Panc1 (cell line): Measurements from ENCODE around the gene REC114. TPM values are rescaled to one million over a fixed set of nuclear protein-coding genes. Genes with fewer than 3 reads are reported as not detected.
"Not testable (repeated sequence)": the region's sequence is repeated elsewhere in the genome, so short reads cannot be mapped to it uniquely, and the experiment has no call there.

ENCODE experiments used
- ATAC-seq: fragments of 200-7000 bp; cut with Tn5 transposase; 2 replicates; pipeline ENCODE4 v1.9.1; 2020; ENCODE audit warnings: mild to moderate bottlenecking, moderate library complexity
- BruUV-seq: library from RNA; stranded (reverse); fragments of 400-500 nt; replicated peaks from 2 replicates; lab custom pipeline; 2021; lab: Mats Ljungman, UMichigan
- CTCF ChIA-PET: fragments of 300-600 bp; sonication (Branson Sonifier 250); formaldehyde crosslinking; loops from one replicate; lab custom pipeline; 2022; ENCODE audit warnings: antibody characterized with exemption; lab: Charles Lee
- POLR2A ChIA-PET: fragments of 300-600 bp; sonication (Branson Sonifier 250); formaldehyde crosslinking; loops from one replicate; lab custom pipeline; 2022; ENCODE audit warnings: antibody characterized with exemption; lab: Charles Lee
- DNase-seq: peaks from one replicate; pipeline ENCODE4 v3.0.0-alpha.2; 2010; ENCODE audit warnings: low read depth, low spot score
- H3K27ac ChIP-seq: 2 replicates; pipeline ENCODE4 v1.5.1; 2011; ENCODE audit warnings: mild to moderate bottlenecking, low read length, inconsistent platforms
- H3K27me3 ChIP-seq: fragments of 200-500 bp; sonication (Bioruptor generic); 2 replicates; pipeline ENCODE4 v1.6.0; 2014; ENCODE audit warnings: low read length, inconsistent platforms; ENCODE audit not compliant: control insufficient read depth, insufficient read depth
- H3K36me3 ChIP-seq: fragments of 200-500 bp; sonication (Bioruptor generic); 2 replicates; pipeline ENCODE4 v1.5.1; 2014; ENCODE audit warnings: inconsistent platforms, mild to moderate bottlenecking, low read length, moderate library complexity; ENCODE audit not compliant: control insufficient read depth, insufficient read depth
- H3K4me1 ChIP-seq: 2 replicates; pipeline ENCODE4 v1.5.1; 2011; ENCODE audit warnings: inconsistent platforms, mild to moderate bottlenecking, low read length, moderate library complexity; ENCODE audit not compliant: control insufficient read depth, insufficient read depth
- H3K4me3 ChIP-seq, 2 experiments: 2 replicates each; pipeline ENCODE4 v1.5.1; 2011 to 2012; ENCODE audit warnings: low read depth in 2 of 2, low read length in 2 of 2, mild to moderate bottlenecking in 2 of 2, inconsistent platforms in 1 of 2, moderate library complexity in 1 of 2
- H3K9me3 ChIP-seq: fragments of 200-500 bp; sonication (Bioruptor generic); 2 replicates; pipeline ENCODE4 v1.5.1; 2014; ENCODE audit warnings: low read depth, mild to moderate bottlenecking, inconsistent platforms, low read length, moderate library complexity; ENCODE audit not compliant: control insufficient read depth, insufficient read depth
- POLR2AphosphoS5 ChIP-seq: IDR thresholded peaks from 2 replicates; pipeline ENCODE4 v1.6.1; 2012; ENCODE audit warnings: mild to moderate bottlenecking, low read depth, low read length, moderate library complexity
- SIN3A ChIP-seq: IDR thresholded peaks from 2 replicates; pipeline ENCODE4 v1.6.1; 2012; ENCODE audit warnings: low read depth, mild to moderate bottlenecking, low read length, moderate library complexity, borderline replicate concordance; ENCODE audit not compliant: insufficient read depth
- TCF7L2 ChIP-seq: IDR thresholded peaks from 2 replicates; pipeline ENCODE4 v1.6.1; 2011; ENCODE audit warnings: mild to moderate bottlenecking, low read depth, low read length, inconsistent platforms
- in situ Hi-C: cut with HindIII; loops from 2 replicates; pipeline ENCODE4 v1.10.0; 2016; ENCODE audit warnings: low sequenced_read_pairs, low pct_unique_long_range_greater_than_20kb
- intact Hi-C: fragments of 100-400 bp; cut with micrococcal nuclease; formaldehyde crosslinking; loops from one replicate; pipeline ENCODE4 v1.10.0; 2022; ENCODE audit not compliant: unreplicated experiment
- total RNA-seq: library from RNA; stranded (reverse); gene quantifications from one replicate; pipeline ENCODE4 v1.2.1, GENCODE V29; 2021; ENCODE audit not compliant: unreplicated experiment
- TF ChIP-seq, protein P1 (sequence below), 2 experiments: IDR thresholded peaks; 2 replicates each; pipeline ENCODE4 v1.6.1; 2011 to 2012; ENCODE audit warnings: low read depth in 2 of 2, control low read depth in 1 of 2, low read length in 1 of 2, mild to moderate bottlenecking in 1 of 2, moderate library complexity in 1 of 2; ENCODE audit not compliant: insufficient read depth in 1 of 2
- TF ChIP-seq, protein P2 (sequence below): fragments of 450-650 bp; IDR thresholded peaks from 2 replicates; pipeline ENCODE4 v1.5.1; 2017; ENCODE audit warnings: mild to moderate bottlenecking

REC114 gene
- total RNA-seq, 1 experiment from 2014 or later, result not detected

DNA sequence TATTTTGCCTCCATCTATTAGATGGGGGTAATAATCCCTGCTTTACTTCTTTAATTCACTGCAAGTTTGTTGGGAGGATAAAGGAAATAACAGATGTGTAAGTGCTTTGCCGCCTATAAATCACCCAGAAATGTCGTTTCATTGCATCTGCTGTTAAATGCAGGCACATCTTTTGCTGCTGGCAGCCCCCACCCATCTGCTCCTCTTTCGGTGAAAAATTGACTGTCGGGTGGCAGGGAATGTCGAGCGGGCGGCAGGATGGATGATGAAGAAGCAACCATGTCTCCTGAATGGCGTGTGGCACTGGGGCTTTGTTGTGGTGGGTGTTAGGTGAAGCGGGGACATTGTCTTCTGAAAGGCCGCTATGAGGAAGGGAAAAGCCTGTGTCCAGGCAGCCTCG, 543 bp upstream of the REC114 start:
- in situ Hi-C loops, result no loop called here
- DNase-seq (no peak), ATAC-seq (no peak)
- Histone ChIP-seq H3K9me3 (no peaks in the 10 kb centered on the region), H3K4me1 (no peaks in the 10 kb centered on the region), H3K27ac (no peak overlapping the region), H3K27me3 (peaks cover 18% of the 10 kb centered on the region), H3K4me3 (no peak overlapping the region), H3K36me3 (no peaks in the 10 kb centered on the region)
- POLR2A ChIA-PET, result no interaction called here
- TF ChIP-seq, protein P1, sequence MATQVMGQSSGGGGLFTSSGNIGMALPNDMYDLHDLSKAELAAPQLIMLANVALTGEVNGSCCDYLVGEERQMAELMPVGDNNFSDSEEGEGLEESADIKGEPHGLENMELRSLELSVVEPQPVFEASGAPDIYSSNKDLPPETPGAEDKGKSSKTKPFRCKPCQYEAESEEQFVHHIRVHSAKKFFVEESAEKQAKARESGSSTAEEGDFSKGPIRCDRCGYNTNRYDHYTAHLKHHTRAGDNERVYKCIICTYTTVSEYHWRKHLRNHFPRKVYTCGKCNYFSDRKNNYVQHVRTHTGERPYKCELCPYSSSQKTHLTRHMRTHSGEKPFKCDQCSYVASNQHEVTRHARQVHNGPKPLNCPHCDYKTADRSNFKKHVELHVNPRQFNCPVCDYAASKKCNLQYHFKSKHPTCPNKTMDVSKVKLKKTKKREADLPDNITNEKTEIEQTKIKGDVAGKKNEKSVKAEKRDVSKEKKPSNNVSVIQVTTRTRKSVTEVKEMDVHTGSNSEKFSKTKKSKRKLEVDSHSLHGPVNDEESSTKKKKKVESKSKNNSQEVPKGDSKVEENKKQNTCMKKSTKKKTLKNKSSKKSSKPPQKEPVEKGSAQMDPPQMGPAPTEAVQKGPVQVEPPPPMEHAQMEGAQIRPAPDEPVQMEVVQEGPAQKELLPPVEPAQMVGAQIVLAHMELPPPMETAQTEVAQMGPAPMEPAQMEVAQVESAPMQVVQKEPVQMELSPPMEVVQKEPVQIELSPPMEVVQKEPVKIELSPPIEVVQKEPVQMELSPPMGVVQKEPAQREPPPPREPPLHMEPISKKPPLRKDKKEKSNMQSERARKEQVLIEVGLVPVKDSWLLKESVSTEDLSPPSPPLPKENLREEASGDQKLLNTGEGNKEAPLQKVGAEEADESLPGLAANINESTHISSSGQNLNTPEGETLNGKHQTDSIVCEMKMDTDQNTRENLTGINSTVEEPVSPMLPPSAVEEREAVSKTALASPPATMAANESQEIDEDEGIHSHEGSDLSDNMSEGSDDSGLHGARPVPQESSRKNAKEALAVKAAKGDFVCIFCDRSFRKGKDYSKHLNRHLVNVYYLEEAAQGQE (IDR thresholded peaks at IDR 0.05; ENCODE audit: insufficient read depth in 1 of 2, low read depth in 2 of 2, low read length in 1 of 2), result no peak
- TF ChIP-seq, protein P2, sequence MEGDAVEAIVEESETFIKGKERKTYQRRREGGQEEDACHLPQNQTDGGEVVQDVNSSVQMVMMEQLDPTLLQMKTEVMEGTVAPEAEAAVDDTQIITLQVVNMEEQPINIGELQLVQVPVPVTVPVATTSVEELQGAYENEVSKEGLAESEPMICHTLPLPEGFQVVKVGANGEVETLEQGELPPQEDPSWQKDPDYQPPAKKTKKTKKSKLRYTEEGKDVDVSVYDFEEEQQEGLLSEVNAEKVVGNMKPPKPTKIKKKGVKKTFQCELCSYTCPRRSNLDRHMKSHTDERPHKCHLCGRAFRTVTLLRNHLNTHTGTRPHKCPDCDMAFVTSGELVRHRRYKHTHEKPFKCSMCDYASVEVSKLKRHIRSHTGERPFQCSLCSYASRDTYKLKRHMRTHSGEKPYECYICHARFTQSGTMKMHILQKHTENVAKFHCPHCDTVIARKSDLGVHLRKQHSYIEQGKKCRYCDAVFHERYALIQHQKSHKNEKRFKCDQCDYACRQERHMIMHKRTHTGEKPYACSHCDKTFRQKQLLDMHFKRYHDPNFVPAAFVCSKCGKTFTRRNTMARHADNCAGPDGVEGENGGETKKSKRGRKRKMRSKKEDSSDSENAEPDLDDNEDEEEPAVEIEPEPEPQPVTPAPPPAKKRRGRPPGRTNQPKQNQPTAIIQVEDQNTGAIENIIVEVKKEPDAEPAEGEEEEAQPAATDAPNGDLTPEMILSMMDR, result no peak
- TF ChIP-seq TCF7L2 (no peak), SIN3A (no peak), POLR2AphosphoS5 (no peak)
- no TSS peak for BruUV-seq
- CTCF ChIA-PET, result no interaction called here
- intact Hi-C loops, result no loop called here

DNA sequence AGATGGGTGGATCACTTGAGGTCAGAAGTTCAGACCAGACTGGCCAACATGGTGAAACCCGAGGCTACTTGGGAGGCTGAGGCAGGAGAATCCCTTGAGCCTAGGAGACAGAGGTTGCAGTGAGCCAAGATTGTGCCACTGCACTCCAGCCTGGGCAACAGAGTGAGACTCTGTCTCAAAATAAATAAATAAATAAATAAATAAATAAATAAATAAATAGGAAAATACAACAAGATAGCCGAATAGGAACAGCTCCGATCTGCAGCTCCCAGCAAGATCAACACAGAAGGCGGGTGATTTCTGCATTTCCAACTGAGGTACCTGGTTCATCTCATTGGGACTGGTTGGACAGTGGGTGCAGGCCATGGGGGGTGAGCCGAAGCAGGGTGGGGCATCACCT, 4.5 kb downstream of the REC114 start:
- H3K27ac ChIP-seq, H3K9me3 ChIP-seq, CTCF ChIA-PET, DNase-seq, H3K27me3 ChIP-seq, intact Hi-C loops, in situ Hi-C loops, H3K4me3 ChIP-seq, H3K4me1 ChIP-seq, H3K36me3 ChIP-seq, BruUV-seq, ATAC-seq, POLR2A ChIA-PET: not testable (repeated sequence)

DNA sequence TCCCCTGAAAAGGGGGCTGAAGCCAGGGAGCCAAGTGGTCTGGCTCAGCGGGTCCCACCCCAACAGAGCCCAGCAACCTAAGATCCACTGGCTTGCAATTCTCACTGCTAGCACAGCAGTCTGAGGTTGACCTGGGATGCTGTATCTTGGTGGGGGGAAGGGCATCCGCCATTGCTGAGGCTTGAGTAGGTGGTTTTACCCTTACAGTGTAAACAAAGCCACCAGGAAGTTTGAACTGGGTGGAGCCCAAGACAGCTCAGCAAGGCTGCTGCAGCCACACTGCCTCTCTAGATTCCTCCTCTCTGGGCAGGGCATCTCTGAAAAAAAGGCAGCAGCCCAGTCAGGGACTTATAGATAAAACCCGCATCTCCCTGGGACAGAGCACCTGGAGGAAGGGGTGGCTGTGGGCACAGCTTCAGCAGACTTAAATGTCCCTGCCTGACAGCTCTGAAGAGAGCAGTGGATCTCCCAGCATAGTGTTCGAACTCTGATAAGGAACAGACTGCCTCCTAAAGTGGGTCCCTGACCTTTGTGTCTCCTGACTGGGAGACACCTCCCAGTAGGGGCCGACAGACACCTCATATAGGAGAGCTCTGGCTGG, 5.3 kb downstream of the REC114 start:
- ATAC-seq, CTCF ChIA-PET, H3K4me3 ChIP-seq, H3K27me3 ChIP-seq, DNase-seq, H3K4me1 ChIP-seq, BruUV-seq, H3K27ac ChIP-seq, in situ Hi-C loops, H3K9me3 ChIP-seq, H3K36me3 ChIP-seq, intact Hi-C loops: not testable (repeated sequence)
- POLR2A ChIA-PET, result interaction anchor here (0.6 kb wide), 1 partner anchor 668 kb away, joined by 3 read pairs; no protein-coding TSS in a partner anchor

DNA sequence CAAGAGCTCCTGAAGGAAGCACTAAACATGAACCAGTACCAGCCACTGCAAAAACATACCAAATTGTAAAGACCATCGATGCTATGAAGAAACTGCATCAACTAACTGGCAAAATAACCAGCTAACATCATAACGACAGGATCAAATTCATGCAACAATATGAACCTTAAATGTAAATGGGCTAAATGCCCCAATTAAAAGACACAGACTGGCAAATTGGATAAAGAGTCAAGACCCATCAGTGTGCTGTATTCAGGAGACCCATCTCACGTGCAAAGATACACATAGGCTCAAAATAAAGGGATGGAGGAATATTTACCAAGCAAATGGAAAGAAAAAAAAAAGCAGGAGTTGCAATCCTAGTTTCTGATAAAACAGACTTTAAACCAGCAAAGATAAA, 7.0 kb downstream of the REC114 start:
- in situ Hi-C loops, H3K36me3 ChIP-seq, POLR2A ChIA-PET, DNase-seq, H3K27me3 ChIP-seq, intact Hi-C loops, H3K4me3 ChIP-seq, H3K4me1 ChIP-seq, CTCF ChIA-PET, H3K27ac ChIP-seq, H3K9me3 ChIP-seq, BruUV-seq, ATAC-seq: not testable (repeated sequence)
